HG02943 (cell line): ENCODE results near the gene CACNA1H.

ENCODE experiments used
- ATAC-seq: cut with Tn5 transposase; IDR thresholded peaks from one replicate; pipeline ENCODE4 v1.9.1; 2021; ENCODE audit warnings: mild to moderate bottlenecking, low read depth, moderate library complexity; ENCODE audit not compliant: unreplicated experiment

Gene CACNA1H

DNA sequence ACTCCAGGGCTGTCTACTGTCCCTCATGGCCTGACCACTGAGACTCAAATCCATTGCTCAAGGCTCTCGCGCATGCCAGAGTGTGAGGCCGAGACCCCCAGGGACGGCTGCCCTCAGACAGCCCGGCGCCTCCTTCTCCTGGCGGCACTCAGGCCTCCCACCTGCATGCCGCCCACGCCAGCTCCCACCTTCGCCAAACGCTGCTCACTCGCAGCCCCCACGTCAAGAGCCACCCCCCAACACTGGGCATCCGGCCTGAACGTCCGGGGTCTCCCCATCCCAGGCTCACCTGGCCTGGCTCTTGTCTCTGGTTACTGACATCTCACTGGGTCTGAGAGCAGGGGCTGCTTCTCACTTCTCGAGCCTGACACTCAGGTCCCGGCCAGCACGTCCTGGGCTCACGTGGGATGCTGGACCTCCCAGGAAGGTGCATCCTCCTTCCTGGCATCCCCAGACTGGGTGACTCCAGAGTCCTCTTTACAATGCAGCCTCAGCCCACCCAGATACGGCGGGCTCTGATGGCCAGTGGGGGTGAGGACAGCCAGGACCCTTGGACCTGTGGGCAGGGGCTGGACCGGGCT lies 12.2 kb upstream of the CACNA1H start:
- no peak for ATAC-seq

DNA sequence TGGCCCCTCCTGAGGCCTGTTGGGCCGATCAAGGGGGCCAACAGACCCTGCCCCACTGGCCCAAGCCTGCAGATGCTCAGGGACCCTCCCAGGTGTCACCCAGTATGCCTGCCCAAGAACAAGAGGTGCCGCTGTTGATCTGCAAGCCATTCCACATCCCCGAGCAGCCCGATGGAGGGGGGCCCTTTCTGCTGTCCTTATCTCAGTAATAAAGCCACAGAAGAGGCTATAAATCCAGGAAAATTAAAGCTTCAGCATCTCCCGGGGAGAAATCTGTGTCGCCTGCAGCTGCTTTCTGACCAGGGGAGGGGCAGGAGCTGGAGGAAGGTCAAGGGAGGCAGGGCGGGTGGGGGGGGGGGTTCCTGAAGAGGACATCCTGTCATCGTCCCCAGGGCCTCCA lies 11.7 kb upstream of the CACNA1H start:
- ATAC-seq = no peak

- ATAC-seq = no peak
These were observed 11.2 kb upstream of the CACNA1H start for GRCh38 chr16:1141716-1142115.

GRCh38 chr16:1142911-1143310 lies 10.0 kb upstream of the CACNA1H start:
- no peak for ATAC-seq

GRCh38 chr16:1143761-1144450 lies 9.0 kb upstream of the CACNA1H start:
- no peak for ATAC-seq

- ATAC-seq = no peak
These were observed 8.2 kb upstream of the CACNA1H start for GRCh38 chr16:1144476-1145382.

DNA sequence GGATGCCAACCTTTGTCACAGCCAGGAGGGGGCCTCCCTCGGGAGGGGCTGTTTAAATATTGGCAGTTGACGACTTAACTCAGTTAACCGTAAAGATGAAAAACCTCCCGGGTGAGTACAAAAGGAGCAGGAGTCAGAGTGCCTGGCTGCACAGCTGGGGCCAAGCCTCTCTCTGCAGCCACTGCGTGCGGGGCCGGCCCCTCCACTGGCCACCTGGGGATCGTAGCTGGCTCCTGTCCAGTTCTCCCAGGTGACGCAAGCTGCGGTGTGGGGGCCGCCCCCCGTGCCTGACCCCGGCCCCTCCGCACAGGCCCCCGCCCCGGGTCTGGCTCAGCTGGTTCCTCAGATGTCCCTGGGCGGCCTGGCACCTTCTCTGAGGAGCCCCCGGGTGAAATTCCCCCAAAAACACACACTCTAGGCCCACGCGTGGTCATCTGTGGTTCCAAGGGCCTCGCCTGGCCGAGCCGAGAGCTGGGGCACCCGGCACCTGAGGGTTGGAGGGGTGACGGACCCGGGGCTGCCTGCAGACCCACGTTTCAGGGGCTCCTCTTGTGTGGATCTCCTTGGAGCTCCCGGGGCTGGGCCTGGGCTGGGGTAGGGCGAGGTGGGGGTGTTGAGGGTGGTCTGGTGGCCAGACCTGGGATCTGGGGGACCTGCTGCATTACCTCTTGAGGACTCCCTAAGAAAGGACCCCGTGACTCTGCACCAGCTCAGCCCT lies 7.4 kb upstream of the CACNA1H start:
- no peak for ATAC-seq

DNA sequence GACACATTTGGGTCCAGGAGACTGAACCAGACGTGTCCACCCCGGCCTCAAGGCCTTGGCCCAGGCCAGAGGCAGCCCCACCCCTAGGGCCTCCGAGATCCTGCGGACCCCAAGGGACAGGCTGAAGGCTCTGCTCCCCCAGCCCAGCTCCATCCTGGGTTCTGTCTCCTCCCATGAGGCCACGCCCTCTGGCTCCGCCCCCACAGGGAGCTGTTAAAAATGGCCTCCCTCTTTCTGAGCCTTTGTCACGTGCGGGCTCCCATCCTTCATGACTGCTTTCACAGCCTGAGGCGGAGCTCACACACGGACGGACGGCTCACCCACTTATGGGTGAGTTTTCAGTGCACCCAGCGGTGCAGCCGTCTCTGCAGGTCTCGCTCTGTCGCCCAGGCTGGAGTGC lies 6.5 kb upstream of the CACNA1H start:
- ATAC-seq = no peak

- no peak for ATAC-seq
These were observed 5.9 kb upstream of the CACNA1H start for GRCh38 chr16:1147027-1147426.

DNA sequence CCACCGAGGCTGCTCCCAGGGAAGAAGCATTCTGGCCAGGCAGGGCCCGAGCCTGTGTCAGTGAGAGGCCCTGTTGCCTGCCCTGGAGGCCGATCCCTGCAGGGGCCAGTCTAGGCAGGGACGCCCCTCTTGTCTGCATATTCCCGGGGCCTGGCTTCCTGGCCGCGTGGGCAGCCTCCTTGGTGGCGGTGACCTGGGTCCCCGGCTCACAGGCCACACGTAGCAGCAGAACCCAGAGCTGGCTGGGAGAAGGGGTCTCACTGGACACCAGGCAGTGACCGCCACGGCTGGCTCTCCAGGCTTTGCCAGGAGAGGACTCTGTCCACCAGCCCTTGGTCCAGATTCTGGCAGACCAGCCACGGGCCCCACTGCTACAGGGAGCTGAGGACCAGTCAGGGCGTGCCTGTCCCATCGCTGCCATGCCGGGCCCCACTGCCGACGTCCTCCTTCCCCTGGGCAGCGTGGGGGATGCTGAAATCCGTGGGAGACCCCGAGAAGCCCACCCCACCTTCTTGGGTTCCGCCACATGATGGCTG lies 3.7 kb upstream of the CACNA1H start:
- ATAC-seq = no peak

- no peak for ATAC-seq
These were observed 2.4 kb upstream of the CACNA1H start for GRCh38 chr16:1150511-1150982.

DNA sequence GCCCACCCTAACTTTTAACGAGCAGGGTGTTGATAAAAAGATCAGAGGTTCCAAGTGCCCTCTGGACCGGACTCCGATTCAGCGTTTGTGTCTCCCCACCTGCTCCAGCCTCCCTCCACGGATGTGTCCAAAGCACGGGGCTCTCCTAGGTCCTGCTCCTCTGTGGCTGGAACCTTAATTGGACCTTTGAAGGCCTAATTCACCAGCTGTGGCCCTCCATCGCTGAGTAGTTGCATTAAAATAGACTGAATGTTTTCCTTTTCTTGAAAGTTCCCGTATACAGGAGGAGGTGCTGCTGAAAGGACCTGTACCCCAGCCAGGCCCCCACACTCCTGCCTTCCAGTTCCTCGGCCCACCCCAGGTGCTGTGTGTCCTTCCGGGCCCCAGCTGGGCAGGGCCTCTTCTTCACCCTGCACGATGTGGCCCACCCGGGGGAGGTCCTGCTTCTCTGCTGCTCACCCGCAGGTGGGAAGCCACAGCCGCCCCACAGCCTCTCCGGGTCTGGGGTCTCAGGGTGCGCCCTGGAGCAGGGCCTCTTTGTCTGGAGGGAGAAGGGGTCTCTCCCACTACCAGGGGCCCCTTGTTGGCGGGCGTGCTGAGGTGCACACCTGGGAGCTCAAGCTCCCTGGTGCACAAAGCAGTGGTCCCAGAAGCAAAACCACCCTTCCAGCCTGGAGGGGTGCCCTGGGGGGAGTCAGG lies 1.3 kb upstream of the CACNA1H start:
- no peak for ATAC-seq

GRCh38 chr16:1152123-1152638 lies 725 bp upstream of the CACNA1H start:
- no peak for ATAC-seq

DNA sequence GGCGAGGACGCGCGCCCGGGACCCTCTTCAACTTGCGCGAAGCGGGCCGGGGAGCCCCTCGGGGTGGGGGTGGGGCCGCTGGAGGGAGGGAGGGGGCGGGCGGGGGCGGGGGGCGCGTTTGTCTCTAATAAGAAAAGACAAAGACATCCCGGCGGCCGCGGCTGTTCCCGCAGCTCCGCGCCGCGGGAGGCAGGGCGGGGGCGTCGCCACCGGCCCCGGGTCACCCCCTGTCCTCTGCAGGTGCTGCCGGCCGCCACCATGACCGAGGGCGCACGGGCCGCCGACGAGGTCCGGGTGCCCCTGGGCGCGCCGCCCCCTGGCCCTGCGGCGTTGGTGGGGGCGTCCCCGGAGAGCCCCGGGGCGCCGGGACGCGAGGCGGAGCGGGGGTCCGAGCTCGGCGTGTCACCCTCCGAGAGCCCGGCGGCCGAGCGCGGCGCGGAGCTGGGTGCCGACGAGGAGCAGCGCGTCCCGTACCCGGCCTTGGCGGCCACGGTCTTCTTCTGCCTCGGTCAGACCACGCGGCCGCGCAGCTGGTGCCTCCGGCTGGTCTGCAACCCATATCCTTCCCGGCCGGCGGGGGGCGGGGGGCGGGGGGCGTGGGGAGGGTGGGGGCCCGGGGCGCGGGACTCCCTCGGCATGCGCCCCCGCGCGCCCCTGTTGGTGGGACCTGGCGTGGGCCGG lies 714 bp downstream of the CACNA1H start:
- ATAC-seq = no peak

- ATAC-seq = no peak
These were observed 1.5 kb downstream of the CACNA1H start for GRCh38 chr16:1154291-1154886.

DNA sequence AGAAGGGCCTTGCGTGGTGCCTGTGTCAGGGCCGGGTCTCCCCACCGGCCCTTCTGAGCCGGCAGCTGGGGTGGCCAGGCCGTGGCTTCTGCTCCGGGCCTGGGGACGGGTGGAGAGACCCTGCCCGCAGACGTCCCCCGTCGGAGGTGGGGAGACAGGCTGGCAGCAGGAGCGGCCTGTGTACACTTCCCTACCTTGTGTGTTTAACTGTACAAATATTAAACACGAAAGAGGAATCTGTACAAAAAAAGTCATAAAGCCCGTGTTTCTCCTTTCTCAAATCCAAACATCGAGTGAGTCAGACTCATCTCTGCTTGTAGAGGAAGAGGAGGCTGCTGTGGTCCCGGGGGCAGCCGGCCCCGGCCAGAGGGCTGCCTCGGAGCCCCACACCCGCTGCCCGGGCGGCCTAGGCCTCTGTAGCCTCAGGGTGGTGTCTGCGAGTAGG lies 2.0 kb downstream of the CACNA1H start:
- ATAC-seq = no peak

DNA sequence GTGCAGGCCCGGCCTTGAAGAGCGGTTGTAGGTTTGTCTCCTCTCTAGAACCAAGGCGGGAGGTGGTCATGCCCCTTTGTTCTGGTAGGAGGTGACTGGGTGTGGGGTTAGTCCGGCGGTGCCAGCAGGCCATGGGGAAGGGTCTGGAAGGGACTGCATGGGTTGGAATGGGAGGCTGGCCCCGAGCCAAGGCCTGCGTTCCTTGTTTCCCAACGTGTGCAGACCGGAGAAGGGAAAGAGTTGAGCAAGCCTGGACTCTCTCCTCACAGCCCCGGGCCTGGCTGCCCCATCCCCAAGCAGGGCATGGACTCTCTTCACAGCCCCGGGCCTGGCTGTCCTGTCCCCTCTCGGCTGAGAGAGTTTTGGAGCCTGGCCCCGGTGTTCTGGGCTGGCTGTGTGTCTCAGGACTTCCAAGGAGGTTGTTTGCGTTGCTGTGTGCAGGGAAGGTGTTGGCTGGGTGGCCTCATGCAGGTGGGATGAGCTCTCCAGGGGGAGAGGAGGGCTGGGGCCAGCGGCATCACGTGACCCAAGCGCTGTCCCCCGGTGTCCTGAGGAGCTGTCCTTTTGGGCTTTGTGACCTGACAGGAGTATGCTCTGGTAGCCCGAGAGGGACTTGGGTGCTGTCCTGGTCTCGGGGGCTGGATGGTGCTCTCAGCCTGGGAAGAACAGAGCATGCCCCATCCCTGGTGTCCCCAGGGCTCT lies 2.6 kb downstream of the CACNA1H start:
- ATAC-seq = no peak
